WTC11 (cell line): ENCODE measurements around the gene CADM1.

ENCODE experiments used
- EMX1 ChIP-seq: fragments of 250-450 bp; sonication (Bioruptor Pico); IDR thresholded peaks from 2 replicates; pipeline ENCODE4 v1.8.0; 2021; ENCODE audit warnings: mild to moderate bottlenecking
- ESRRA ChIP-seq: sonication (generic); formaldehyde crosslinking; IDR thresholded peaks from 2 replicates; pipeline ENCODE4 v1.8.1; 2022; ENCODE audit warnings: mild to moderate bottlenecking, missing genetic modification reagents, borderline replicate concordance
- HMGA2 ChIP-seq: fragments of 250-450 bp; sonication (Bioruptor Pico); IDR thresholded peaks from 2 replicates; pipeline ENCODE4 v1.4.0; 2021; ENCODE audit warnings: mild to moderate bottlenecking, moderate library complexity
- JUN ChIP-seq: sonication (generic); formaldehyde crosslinking; IDR thresholded peaks from 2 replicates; pipeline ENCODE4 v1.8.0; 2023; ENCODE audit warnings: mild to moderate bottlenecking, missing genetic modification reagents
- PRRX2 ChIP-seq: fragments of 250-450 bp; sonication (Bioruptor Pico); IDR thresholded peaks from 2 replicates; pipeline ENCODE4 v1.8.0; 2021; ENCODE audit warnings: mild to moderate bottlenecking
- RELA ChIP-seq: sonication (generic); formaldehyde crosslinking; IDR thresholded peaks from 2 replicates; pipeline ENCODE4 v1.8.1; 2022; ENCODE audit warnings: missing genetic modification reagents, mild to moderate bottlenecking, borderline replicate concordance
- SP1 ChIP-seq: sonication (generic); formaldehyde crosslinking; conservative IDR thresholded peaks from 2 replicates; pipeline ENCODE4 v1.8.1; 2022; ENCODE audit warnings: missing genetic modification reagents
- TF ChIP-seq, protein P1 (sequence below): sonication (generic); formaldehyde crosslinking; IDR thresholded peaks from 2 replicates; pipeline ENCODE4 v1.8.1; 2023; ENCODE audit warnings: mild to moderate bottlenecking, missing genetic modification reagents, moderate library complexity
- TF ChIP-seq, protein P2 (sequence below): sonication (generic); formaldehyde crosslinking; IDR thresholded peaks from 2 replicates; pipeline ENCODE4 v1.8.0; 2023; ENCODE audit warnings: mild to moderate bottlenecking, missing genetic modification reagents
- TF ChIP-seq, protein P3 (sequence below): sonication (generic); formaldehyde crosslinking; IDR thresholded peaks from 2 replicates; pipeline ENCODE4 v1.8.1; 2022; ENCODE audit warnings: mild to moderate bottlenecking, missing genetic modification reagents, moderate library complexity, borderline replicate concordance
- TF ChIP-seq, protein P4 (sequence below): fragments of 200-600 bp; IDR thresholded peaks from 2 replicates; pipeline ENCODE4 v1.8.0; 2022; ENCODE audit warnings: antibody characterized with exemption
- TF ChIP-seq, protein P5 (sequence below): sonication (generic); formaldehyde crosslinking; IDR thresholded peaks from 2 replicates; pipeline ENCODE4 v1.8.0; 2022; ENCODE audit warnings: mild to moderate bottlenecking, missing genetic modification reagents
- TF ChIP-seq, protein P6 (sequence below): sonication (generic); formaldehyde crosslinking; IDR thresholded peaks from 2 replicates; pipeline ENCODE4 v1.8.1; 2022; ENCODE audit warnings: low read depth, mild to moderate bottlenecking, moderate library complexity, missing genetic modification reagents, borderline replicate concordance

DNA sequence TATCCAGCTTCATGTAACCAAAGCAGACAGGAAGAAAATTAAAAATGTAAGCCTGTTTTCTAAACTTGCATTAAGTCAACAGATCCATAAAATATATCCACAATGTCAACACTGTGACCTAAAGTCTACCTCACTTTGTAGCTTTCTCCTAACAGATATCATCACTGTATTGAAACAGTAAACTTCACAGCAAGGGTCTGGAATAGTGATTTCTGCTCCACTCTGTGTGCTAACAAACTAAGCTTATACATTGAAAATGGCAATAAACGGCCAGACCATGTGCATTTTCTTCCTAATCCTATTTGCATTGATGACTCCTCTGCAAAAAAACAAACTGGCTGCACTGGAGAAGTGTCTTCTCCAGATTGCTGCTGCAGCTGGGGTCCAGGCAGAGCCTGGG is 26.8 kb downstream of the CADM1 start:
- TF ChIP-seq, protein P1, sequence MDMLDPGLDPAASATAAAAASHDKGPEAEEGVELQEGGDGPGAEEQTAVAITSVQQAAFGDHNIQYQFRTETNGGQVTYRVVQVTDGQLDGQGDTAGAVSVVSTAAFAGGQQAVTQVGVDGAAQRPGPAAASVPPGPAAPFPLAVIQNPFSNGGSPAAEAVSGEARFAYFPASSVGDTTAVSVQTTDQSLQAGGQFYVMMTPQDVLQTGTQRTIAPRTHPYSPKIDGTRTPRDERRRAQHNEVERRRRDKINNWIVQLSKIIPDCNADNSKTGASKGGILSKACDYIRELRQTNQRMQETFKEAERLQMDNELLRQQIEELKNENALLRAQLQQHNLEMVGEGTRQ (CRISPR knock-in tag) = no peak
- TF ChIP-seq ESRRA (CRISPR knock-in tag) (no peak), EMX1 (CRISPR knock-in tag) (no peak), PRRX2 (CRISPR knock-in tag) (no peak), JUN (CRISPR knock-in tag) (no peak), RELA (CRISPR knock-in tag) (no peak), HMGA2 (CRISPR knock-in tag) (no peak), SP1 (CRISPR knock-in tag) (no peak)
- TF ChIP-seq, protein P2, sequence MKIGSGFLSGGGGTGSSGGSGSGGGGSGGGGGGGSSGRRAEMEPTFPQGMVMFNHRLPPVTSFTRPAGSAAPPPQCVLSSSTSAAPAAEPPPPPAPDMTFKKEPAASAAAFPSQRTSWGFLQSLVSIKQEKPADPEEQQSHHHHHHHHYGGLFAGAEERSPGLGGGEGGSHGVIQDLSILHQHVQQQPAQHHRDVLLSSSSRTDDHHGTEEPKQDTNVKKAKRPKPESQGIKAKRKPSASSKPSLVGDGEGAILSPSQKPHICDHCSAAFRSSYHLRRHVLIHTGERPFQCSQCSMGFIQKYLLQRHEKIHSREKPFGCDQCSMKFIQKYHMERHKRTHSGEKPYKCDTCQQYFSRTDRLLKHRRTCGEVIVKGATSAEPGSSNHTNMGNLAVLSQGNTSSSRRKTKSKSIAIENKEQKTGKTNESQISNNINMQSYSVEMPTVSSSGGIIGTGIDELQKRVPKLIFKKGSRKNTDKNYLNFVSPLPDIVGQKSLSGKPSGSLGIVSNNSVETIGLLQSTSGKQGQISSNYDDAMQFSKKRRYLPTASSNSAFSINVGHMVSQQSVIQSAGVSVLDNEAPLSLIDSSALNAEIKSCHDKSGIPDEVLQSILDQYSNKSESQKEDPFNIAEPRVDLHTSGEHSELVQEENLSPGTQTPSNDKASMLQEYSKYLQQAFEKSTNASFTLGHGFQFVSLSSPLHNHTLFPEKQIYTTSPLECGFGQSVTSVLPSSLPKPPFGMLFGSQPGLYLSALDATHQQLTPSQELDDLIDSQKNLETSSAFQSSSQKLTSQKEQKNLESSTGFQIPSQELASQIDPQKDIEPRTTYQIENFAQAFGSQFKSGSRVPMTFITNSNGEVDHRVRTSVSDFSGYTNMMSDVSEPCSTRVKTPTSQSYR = no peak
- TF ChIP-seq, protein P3, sequence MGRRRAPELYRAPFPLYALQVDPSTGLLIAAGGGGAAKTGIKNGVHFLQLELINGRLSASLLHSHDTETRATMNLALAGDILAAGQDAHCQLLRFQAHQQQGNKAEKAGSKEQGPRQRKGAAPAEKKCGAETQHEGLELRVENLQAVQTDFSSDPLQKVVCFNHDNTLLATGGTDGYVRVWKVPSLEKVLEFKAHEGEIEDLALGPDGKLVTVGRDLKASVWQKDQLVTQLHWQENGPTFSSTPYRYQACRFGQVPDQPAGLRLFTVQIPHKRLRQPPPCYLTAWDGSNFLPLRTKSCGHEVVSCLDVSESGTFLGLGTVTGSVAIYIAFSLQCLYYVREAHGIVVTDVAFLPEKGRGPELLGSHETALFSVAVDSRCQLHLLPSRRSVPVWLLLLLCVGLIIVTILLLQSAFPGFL (CRISPR knock-in tag) = no peak
- TF ChIP-seq, protein P4, sequence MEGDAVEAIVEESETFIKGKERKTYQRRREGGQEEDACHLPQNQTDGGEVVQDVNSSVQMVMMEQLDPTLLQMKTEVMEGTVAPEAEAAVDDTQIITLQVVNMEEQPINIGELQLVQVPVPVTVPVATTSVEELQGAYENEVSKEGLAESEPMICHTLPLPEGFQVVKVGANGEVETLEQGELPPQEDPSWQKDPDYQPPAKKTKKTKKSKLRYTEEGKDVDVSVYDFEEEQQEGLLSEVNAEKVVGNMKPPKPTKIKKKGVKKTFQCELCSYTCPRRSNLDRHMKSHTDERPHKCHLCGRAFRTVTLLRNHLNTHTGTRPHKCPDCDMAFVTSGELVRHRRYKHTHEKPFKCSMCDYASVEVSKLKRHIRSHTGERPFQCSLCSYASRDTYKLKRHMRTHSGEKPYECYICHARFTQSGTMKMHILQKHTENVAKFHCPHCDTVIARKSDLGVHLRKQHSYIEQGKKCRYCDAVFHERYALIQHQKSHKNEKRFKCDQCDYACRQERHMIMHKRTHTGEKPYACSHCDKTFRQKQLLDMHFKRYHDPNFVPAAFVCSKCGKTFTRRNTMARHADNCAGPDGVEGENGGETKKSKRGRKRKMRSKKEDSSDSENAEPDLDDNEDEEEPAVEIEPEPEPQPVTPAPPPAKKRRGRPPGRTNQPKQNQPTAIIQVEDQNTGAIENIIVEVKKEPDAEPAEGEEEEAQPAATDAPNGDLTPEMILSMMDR = no peak
- TF ChIP-seq, protein P5, sequence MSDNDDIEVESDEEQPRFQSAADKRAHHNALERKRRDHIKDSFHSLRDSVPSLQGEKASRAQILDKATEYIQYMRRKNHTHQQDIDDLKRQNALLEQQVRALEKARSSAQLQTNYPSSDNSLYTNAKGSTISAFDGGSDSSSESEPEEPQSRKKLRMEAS (CRISPR knock-in tag) = no peak
- TF ChIP-seq, protein P6, sequence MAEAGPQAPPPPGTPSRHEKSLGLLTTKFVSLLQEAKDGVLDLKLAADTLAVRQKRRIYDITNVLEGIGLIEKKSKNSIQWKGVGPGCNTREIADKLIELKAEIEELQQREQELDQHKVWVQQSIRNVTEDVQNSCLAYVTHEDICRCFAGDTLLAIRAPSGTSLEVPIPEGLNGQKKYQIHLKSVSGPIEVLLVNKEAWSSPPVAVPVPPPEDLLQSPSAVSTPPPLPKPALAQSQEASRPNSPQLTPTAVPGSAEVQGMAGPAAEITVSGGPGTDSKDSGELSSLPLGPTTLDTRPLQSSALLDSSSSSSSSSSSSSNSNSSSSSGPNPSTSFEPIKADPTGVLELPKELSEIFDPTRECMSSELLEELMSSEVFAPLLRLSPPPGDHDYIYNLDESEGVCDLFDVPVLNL = no peak
